GM19372 (cell line): ENCODE results near the gene TFIP11.

Experiments
- ATAC-seq: cut with Tn5 transposase; IDR thresholded peaks from one replicate; pipeline ENCODE4 v1.9.1; 2021; ENCODE audit warnings: mild to moderate bottlenecking, low read depth, moderate library complexity; ENCODE audit not compliant: unreplicated experiment

The TFIP11 gene

GRCh38 chr22:26514419-26515161 is 2.3 kb upstream of the TFIP11 start:
- ATAC-seq = no peak

- ATAC-seq = no peak
Measured at GRCh38 chr22:26513838-26514237, 1.6 kb upstream of the TFIP11 start.

DNA sequence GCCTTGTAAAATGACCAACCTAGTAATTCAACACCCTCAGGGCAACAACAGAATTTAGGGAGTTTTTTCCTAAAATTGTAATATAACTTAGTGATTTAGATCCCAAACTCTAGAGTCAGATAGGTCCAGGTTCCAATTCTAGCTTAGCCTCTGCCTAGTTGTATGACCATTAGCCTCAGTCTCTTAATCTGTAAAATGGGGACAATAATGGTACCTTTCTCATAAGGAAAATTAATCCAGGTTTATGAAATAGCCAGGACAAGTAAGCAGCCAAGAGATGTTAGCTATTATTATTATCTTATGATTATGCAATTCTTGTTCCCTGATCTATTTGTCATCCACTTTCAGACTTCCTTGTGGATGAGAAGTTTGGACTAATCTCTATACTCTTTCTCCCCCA is 4.1 kb downstream of the TFIP11 start:
- ATAC-seq = no peak

DNA sequence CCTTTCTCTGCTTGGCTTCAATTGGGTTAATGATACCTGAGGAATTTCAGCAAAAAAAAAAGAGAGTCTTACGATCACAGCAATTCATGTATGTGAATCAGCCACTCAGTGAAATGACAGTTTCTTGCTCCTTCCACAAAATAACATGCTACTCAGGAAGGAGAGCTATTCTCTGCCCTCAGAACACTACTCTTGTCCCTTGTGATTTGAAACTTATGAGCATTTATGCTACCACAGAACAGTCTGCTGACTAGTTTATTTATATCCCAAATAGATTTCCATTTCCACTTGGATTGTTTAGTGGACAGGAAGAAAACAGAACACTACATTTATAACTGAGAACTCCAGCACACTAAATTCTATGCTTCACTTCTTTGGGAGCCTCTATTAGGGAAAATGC is 8.5 kb downstream of the TFIP11 start:
- no peak for ATAC-seq

- no peak for ATAC-seq
Measured at GRCh38 chr22:26502688-26503561, 9.3 kb downstream of the TFIP11 start.

DNA sequence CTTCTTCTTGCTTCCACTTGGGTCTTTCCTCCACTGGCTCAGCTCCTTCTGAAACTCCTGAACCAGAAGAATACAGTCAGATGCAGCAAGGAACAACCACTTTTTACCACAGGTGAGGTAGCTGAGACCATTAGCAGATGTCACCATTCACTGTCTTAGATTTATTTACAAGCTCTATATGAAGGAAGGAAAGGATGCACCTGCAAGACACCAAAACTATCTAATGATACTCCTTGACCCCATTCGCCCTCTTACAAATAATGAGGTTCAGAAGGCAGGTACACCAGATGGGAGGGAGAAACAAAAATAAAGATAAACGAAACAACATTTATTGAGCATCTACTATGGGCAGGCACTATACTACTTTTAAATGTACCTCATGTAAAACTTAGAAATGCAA is 10.3 kb downstream of the TFIP11 start:
- no peak for ATAC-seq

- ATAC-seq = no peak
Measured at GRCh38 chr22:26499188-26499703, 13.0 kb downstream of the TFIP11 start.

DNA sequence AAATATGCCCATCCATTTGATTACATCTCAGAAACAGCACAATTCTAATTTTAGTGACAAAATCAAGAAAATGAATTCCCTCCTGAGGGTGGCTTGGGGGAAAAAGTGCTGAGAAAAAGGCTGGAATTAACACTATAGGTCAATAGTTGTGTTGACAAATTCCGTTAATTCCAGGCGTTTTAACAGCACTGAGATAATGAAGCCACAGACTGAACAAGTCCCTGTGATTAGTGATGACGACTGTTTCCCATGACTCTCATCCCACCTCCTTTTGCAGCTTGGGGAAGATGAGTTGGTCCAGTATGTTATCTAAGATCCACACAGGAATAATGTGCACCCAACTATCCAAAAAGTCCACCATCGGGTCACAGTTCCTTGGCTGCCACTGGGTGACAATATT is 15.8 kb downstream of the TFIP11 start:
- no peak for ATAC-seq

- ATAC-seq = no peak
Measured at GRCh38 chr22:26494506-26494905, 17.8 kb downstream of the TFIP11 start.

- no peak for ATAC-seq
Measured at GRCh38 chr22:26492220-26492619, 20.1 kb downstream of the TFIP11 start.

DNA sequence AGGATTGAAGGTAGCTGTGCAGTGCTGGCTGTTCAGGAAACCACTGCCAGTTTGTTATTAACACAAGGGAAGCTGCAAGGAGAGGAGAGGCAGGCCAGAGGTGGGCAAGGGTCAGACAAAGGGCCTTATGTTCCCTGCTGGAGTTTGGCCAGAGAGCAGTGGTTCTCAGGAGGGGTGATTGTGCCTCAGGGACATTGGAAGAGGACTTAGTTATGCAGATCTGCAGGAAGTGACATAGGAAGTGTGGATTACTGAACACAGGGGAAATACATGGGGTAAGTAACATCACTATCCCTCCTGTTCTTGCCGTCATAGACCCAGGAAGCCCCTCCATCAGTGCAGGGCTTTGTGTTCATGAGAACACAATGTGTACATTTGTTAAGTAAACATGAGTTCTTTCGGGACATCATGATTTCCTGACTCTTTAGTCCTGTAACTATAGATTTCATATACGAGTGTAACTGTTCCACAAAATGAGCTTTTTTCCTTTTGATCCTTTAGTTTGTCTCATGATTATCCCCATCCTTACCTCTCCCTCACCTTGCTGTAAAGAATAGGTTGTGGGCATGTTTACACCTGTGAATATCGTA is 22.7 kb downstream of the TFIP11 start:
- ATAC-seq = no peak

DNA sequence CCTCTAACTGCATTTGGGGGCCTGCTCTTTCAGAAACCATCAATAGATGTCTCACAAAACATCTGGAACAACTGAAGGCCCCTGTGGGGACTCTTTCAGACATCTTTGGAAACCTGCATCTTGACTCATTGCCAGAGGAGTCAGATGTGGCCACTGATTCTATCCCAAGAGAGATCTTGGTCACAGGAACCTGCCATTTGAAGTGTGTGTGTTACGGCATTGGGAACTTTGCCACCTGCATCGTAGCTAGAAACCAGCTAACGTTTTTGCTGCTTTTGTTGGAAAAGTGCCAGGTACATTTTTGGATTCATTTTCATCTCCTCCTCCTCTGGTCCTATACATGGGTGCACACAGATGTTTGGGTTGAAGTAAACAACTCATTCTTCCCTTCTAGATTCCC is 24.3 kb downstream of the TFIP11 start:
- no peak for ATAC-seq

- no peak for ATAC-seq
Measured at GRCh38 chr22:26486394-26486793, 25.9 kb downstream of the TFIP11 start.

- no peak for ATAC-seq
Measured at GRCh38 chr22:26485806-26486390, 26.4 kb downstream of the TFIP11 start.

- ATAC-seq = no peak
Measured at GRCh38 chr22:26485013-26485412, 27.3 kb downstream of the TFIP11 start.

DNA sequence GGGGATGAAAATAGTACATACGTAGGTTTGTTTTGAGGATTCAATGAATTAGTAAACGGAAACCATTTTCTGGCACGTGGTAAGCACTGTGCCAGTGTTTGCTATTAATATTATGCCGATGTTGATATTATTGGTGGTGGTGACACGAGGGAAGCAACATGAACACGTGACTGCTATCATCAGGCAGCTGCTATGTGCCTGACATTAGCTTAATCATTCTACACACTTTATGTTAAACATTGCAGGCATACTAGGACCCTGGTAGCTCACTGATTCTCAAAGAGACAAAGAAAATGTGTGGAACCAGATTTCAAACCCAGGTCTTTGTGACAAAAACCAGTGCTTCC is 27.9 kb downstream of the TFIP11 start:
- no peak for ATAC-seq

DNA sequence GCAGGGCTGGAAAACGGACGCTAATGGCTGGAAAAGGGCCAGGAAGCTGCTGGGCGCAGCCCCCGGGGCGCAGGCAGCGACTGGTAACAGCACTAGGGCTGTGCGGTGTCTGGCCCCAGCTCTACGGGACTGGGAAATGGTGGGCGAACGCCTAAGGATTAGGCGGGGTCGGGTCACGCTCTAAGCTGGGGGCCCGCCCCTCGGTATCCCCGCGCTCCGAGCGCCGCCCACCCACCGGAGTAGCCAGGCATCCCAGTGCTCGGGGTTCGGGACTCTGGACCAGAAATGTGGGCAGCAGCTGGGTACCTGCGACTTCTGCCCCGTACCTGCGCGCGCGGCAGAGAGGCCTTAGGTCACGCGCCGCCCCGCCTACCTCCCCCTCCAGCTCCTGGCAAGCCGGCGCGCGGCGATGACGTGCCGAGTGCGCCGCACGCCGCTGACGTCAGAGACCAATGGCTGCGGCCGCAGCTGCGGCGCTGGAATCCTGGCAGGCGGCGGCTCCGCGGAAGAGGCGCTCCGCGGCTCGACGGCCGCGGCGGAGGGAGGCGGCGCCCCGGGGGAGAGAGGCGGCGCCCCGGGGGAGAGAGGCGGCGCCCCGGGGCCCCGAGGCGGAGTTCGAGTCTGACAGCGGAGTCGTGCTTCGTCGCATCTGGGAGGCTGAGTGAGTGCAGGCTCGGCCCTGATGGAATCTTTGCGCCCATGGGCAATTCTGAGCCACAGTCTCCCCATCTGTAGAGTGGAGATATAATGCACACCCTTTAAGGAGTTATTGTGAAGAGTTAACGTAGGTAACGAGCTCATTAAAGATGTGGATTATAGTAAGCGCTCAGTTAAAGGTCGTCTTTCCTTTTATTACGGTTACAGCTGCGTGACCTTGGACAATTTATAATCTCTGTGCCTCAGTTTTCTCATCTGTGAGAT is 28.6 kb downstream of the TFIP11 start, which contains the start of the genes HPS4 and SRRD:
TSS of gene HPS4 (minus strand) at position 345 of the 921 bp plus-strand sequence. CDS start 2,021 bp downstream, outside the sequence.
TSS of gene SRRD (plus strand) at position 439 of the 921 bp plus-strand sequence. CDS start at position 453, 14 bp downstream.
- peak; percentile 73 for ATAC-seq

DNA sequence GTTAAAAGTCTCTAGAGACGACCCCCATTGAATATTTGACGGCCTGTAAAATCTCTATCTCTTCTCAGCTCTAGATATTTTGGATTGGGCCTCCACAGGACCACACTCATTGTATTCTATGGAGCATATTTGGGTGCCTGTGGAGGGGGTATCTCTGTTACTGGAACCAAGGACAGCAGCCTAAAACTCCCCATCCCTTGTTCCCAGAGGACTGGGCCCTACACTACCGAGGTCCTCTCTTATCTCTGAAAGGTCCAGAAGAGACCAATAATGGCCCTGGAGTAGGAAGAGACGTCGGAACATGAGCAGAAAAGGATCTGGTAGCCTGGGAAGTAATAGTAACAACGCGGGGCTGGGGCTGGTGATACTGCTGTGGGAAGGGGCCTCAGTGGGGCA is 29.2 kb downstream of the TFIP11 start:
- ATAC-seq = no peak

DNA sequence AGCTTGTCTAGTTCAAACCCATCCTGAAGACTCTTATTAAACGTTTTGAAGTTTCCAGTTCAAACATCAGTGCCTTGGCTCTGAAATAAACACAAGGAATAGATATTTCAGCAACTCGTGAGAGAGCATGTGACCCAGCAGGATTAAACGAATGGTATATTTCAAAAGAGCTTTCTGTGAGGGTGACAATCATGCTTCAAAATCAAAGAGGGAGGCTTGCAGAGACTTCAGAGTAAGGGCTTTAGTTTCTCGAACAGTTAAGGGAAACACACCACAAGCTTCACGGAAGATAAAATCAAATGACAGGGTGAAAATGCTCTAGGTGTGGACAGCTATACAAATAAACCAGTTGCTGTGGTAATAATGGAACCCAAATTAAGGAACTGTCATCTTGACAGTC is 30.1 kb downstream of the TFIP11 start:
- ATAC-seq = no peak

DNA sequence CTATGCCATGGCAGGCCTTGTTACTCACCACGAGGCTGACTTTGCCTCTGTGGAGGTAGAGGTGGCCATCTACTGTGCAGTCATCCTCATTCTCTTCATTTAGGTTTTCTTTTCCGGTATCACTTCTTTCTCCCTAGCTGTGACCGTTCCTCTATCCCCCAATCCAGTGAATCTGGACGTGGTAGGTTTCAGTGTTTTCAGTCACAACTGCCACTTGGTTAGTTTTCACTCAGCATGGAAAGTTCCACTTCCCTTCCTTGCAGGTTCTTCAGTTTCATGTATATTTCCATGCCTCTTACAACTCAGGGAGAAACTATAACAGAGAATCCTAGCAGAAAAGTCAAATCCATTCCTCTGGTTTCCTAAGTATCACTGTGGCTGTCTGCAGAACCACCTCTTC is 30.6 kb downstream of the TFIP11 start:
- ATAC-seq = no peak
